IMR-90 (cell line): ENCODE data around the gene IMPG1. TPM values are rescaled to one million over a fixed set of nuclear protein-coding genes. Genes with fewer than 3 reads are reported as not detected.

ENCODE experiments used
- ATAC-seq: fragments of 200-7000 bp; cut with Tn5 transposase; 2 replicates; pipeline ENCODE4 v1.9.1; 2020; ENCODE audit warnings: low read depth, mild to moderate bottlenecking, moderate library complexity
- BruUV-seq: library from RNA; stranded (reverse); fragments of 400-500 nt; replicated peaks from 2 replicates; lab custom pipeline; 2021; lab: Mats Ljungman, UMichigan
- CTCF ChIA-PET: fragments of 300-600 bp; formaldehyde crosslinking; extraction: SDS; loops from one replicate; lab custom pipeline; 2021; ENCODE audit warnings: antibody characterized with exemption; lab: Yijun Ruan, JAX
- POLR2A ChIA-PET: fragments of 300-600 bp; sonication (Branson Sonifier 250); formaldehyde crosslinking; loops from one replicate; lab custom pipeline; 2022; ENCODE audit warnings: antibody characterized with exemption; ENCODE audit not compliant: unreplicated experiment; lab: Charles Lee
- DNase-seq: peaks from one replicate; pipeline ENCODE4 v3.0.0; 2013
- H2AFZ ChIP-seq: replicated peaks from 2 replicates; pipeline ENCODE3; 2013; ENCODE audit warnings: low read length, mild to moderate bottlenecking; ENCODE audit not compliant: poor library complexity
- H2AK5ac ChIP-seq: 2 replicates; pipeline ENCODE4 v1.6.1; 2013; ENCODE audit warnings: low read depth, low read length, inconsistent platforms
- H2AK9ac ChIP-seq: replicated peaks from 2 replicates; pipeline ENCODE3; 2013; ENCODE audit warnings: mild to moderate bottlenecking, low read depth, low read length, moderate library complexity; ENCODE audit not compliant: poor library complexity
- H2BK120ac ChIP-seq: 2 replicates; pipeline ENCODE4 v1.6.1; 2013; ENCODE audit warnings: low read depth, low read length, inconsistent platforms
- H2BK15ac ChIP-seq: 3 replicates; pipeline ENCODE4 v1.6.1; 2013; ENCODE audit warnings: low read depth, low read length, inconsistent platforms
- H2BK20ac ChIP-seq: 2 replicates; pipeline ENCODE4 v1.6.1; 2013; ENCODE audit warnings: low read depth, mild to moderate bottlenecking, inconsistent platforms, low read length, moderate library complexity
- H2BK5ac ChIP-seq: 2 replicates; pipeline ENCODE4 v1.6.1; 2013; ENCODE audit warnings: mild to moderate bottlenecking, low read depth, low read length, inconsistent platforms; ENCODE audit not compliant: poor library complexity, severe bottlenecking
- H3K14ac ChIP-seq: replicated peaks from 2 replicates; pipeline ENCODE4 v1.6.1; 2013; ENCODE audit warnings: low read depth, low read length, inconsistent platforms
- H3K18ac ChIP-seq: 2 replicates; pipeline ENCODE4 v1.6.1; 2013; ENCODE audit warnings: low read depth, low read length, control low read depth
- H3K23ac ChIP-seq: 2 replicates; pipeline ENCODE4 v1.6.1; 2013; ENCODE audit warnings: low read depth, low read length, inconsistent platforms
- H3K27ac ChIP-seq: 2 replicates; pipeline ENCODE4 v1.5.1; 2013; ENCODE audit warnings: mild to moderate bottlenecking, control low read depth, low read length; ENCODE audit not compliant: insufficient read depth
- H3K27me3 ChIP-seq: 2 replicates; pipeline ENCODE4 v1.6.1; 2013; ENCODE audit warnings: low read length; ENCODE audit not compliant: control insufficient read depth, insufficient read depth
- H3K36me3 ChIP-seq: 2 replicates; pipeline ENCODE4 v1.6.1; 2013; ENCODE audit warnings: low read length, mixed read lengths; ENCODE audit not compliant: control insufficient read depth, insufficient read depth
- H3K4ac ChIP-seq: 2 replicates; pipeline ENCODE4 v1.6.1; 2013; ENCODE audit warnings: low read depth, low read length, inconsistent platforms
- H3K4me1 ChIP-seq: 2 replicates; pipeline ENCODE4 v1.6.1; 2013; ENCODE audit warnings: low read length, mixed read lengths; ENCODE audit not compliant: control insufficient read depth, insufficient read depth
- H3K4me2 ChIP-seq: 2 replicates; pipeline ENCODE4 v1.6.1; 2013; ENCODE audit warnings: low read depth, mild to moderate bottlenecking, control low read depth, low read length, moderate library complexity
- H3K4me3 ChIP-seq: 2 replicates; pipeline ENCODE4 v1.5.1; 2013; ENCODE audit warnings: low read depth, mild to moderate bottlenecking, control low read depth, low read length, moderate library complexity; ENCODE audit not compliant: insufficient read depth
- H3K56ac ChIP-seq: 2 replicates; pipeline ENCODE4 v1.6.1; 2013; ENCODE audit warnings: low read length, inconsistent platforms; ENCODE audit not compliant: insufficient read depth; ENCODE audit errors: extremely low read depth
- H3K79me1 ChIP-seq, 2 experiments: 2 replicates each; pipeline ENCODE4 v1.6.1; 2013; ENCODE audit warnings: low read length in 2 of 2, inconsistent platforms in 1 of 2, low read depth in 1 of 2
- H3K9ac ChIP-seq: 2 replicates; pipeline ENCODE4 v1.6.1; 2013; ENCODE audit warnings: low read depth, low read length, control low read depth
- H3K9me1 ChIP-seq: 2 replicates; pipeline ENCODE4 v1.6.1; 2013; ENCODE audit warnings: low read length, inconsistent platforms; ENCODE audit not compliant: insufficient read depth
- H3K9me3 ChIP-seq: 2 replicates; pipeline ENCODE4 v1.6.1; 2013; ENCODE audit warnings: low read length; ENCODE audit not compliant: control insufficient read depth, insufficient read depth
- H4K20me1 ChIP-seq: 2 replicates; pipeline ENCODE4 v1.6.1; 2013; ENCODE audit warnings: low read length, inconsistent platforms; ENCODE audit not compliant: insufficient read depth
- H4K5ac ChIP-seq: 2 replicates; pipeline ENCODE4 v1.6.1; 2013; ENCODE audit warnings: mild to moderate bottlenecking, low read depth, low read length, control low read depth
- H4K8ac ChIP-seq, 2 experiments: 2 replicates each; pipeline ENCODE4 v1.6.1; 2013; ENCODE audit warnings: low read depth in 2 of 2, low read length in 2 of 2, control low read depth in 1 of 2, inconsistent platforms in 1 of 2
- H4K91ac ChIP-seq: 2 replicates; pipeline ENCODE4 v1.6.1; 2013; ENCODE audit warnings: low read depth, low read length, inconsistent platforms; ENCODE audit not compliant: insufficient read depth
- BHLHE40 ChIP-seq: fragments of 150-350 bp; IDR thresholded peaks from 2 replicates; pipeline ENCODE4 v1.6.1; 2016; ENCODE audit warnings: mild to moderate bottlenecking, low read depth, low read length
- CEBPB ChIP-seq: IDR thresholded peaks from 2 replicates; pipeline ENCODE4 v1.6.1; 2012; ENCODE audit warnings: low read depth, low read length, improper control_type of control experiment
- CHD1 ChIP-seq: IDR thresholded peaks from 2 replicates; pipeline ENCODE4 v1.6.1; 2012; ENCODE audit warnings: low read depth, low read length, improper control_type of control experiment
- CTCF ChIP-seq: conservative IDR thresholded peaks from 2 replicates; pipeline ENCODE4 v1.5.1; 2012; ENCODE audit warnings: mild to moderate bottlenecking, low read depth, low read length, improper control_type of control experiment
- ELK1 ChIP-seq: fragments of 150-350 bp; IDR thresholded peaks from 2 replicates; pipeline ENCODE4 v1.6.1; 2016; ENCODE audit warnings: low read depth, mild to moderate bottlenecking, low read length, moderate library complexity, borderline replicate concordance
- FOS ChIP-seq: fragments of 150-350 bp; IDR thresholded peaks from 2 replicates; pipeline ENCODE4 v1.6.1; 2016; ENCODE audit warnings: low read depth, low read length
- MAZ ChIP-seq: IDR thresholded peaks from 2 replicates; pipeline ENCODE4 v1.6.1; 2012; ENCODE audit warnings: low read depth, mild to moderate bottlenecking, low read length, improper control_type of control experiment, moderate library complexity, borderline replicate concordance
- MXI1 ChIP-seq: IDR thresholded peaks from 2 replicates; pipeline ENCODE4 v1.6.1; 2012; ENCODE audit warnings: low read depth, mild to moderate bottlenecking, low read length, moderate library complexity, borderline replicate concordance
- RAD21 ChIP-seq: IDR thresholded peaks from 2 replicates; pipeline ENCODE4 v1.6.1; 2012; ENCODE audit warnings: low read length, improper control_type of control experiment
- RFX5 ChIP-seq: IDR thresholded peaks from 2 replicates; pipeline ENCODE4 v1.8.0; 2012; ENCODE audit warnings: low read depth, mild to moderate bottlenecking, low read length, moderate library complexity
- SMC3 ChIP-seq: fragments of 150-350 bp; IDR thresholded peaks from 2 replicates; pipeline ENCODE4 v1.6.1; 2016; ENCODE audit warnings: low read depth, mild to moderate bottlenecking, antibody characterized with exemption, low read length, moderate library complexity
- WGBS, 2 experiments: methylation state at CpG; one replicate each; pipeline versions ENCODE4 v1.1.5 to v1.1.7; 2013; ENCODE audit warnings: missing lambda C conversion rate in 2 of 2; ENCODE audit not compliant: insufficient read length in 1 of 2; ENCODE audit errors: extremely low coverage in 2 of 2; 5-methylcytosine and 5-hydroxymethylcytosine counted together
- dilution Hi-C: fragments of 300-500 bp; cut with HindIII; formaldehyde crosslinking; loops from one replicate; pipeline ENCODE4 v1.14.3; 2018; ENCODE audit warnings: low sequenced_read_pairs; ENCODE audit not compliant: unreplicated experiment
- in situ Hi-C: fragments of 300-500 bp; cut with MboI; formaldehyde crosslinking; loops from 3 replicates; pipeline ENCODE4 v1.14.3; 2019; ENCODE audit warnings: low sequenced_read_pairs, inconsistent platforms, mixed read lengths
- intact Hi-C: fragments of 100-400 bp; cut with micrococcal nuclease; formaldehyde crosslinking; loops from 2 replicates; pipeline ENCODE4 v1.10.0; 2022
- polyA plus RNA-seq, 3 experiments: library from polyadenylated mRNA; depleted of rRNA; stranded (reverse); fragments of >200 nt; gene quantifications; 2 replicates each; pipeline ENCODE4 v1.2.3, GENCODE V29; 2012; ENCODE audit warnings: low replicate concordance in 1 of 3
- total RNA-seq: library from RNA; depleted of rRNA; stranded (reverse); fragments of >200 nt; gene quantifications from 2 replicates; pipeline ENCODE4 v1.2.3, GENCODE V29; 2012

The IMPG1 gene
- total and polyA plus RNA-seq, 2 of the 4 experiments (the other 2 are of a cell fraction): not detected

- no peaks in the 10 kb centered on the region for H4K20me1 ChIP-seq
- H3K27me3 ChIP-seq: peaks cover 9% of the 10 kb centered on the region; the same call in 1 of the 2 replicates
- no peak overlapping the region for H2AK9ac ChIP-seq
- ChIA-PET POLR2A (no interaction called here), CTCF (interaction anchor here (0.6 to 0.8 kb wide), 3 partner anchors 39 to 1532 kb away, joined by 3 to 4 read pairs (median 3); no protein-coding TSS in a partner anchor)
- no peaks in the 10 kb centered on the region for H3K9me1 ChIP-seq
- H4K91ac ChIP-seq: no peak overlapping the region
- no peak overlapping the region for H3K18ac ChIP-seq
- no peak overlapping the region for H2BK20ac ChIP-seq
- no peak overlapping the region for H3K14ac ChIP-seq
- H2AK5ac ChIP-seq: no peak overlapping the region
- no peak overlapping the region for H3K9ac ChIP-seq
- dilution Hi-C loops (no loop called here), in situ Hi-C loops (loop anchor here (10.0 kb wide), 1 partner anchor 1533 kb away; the partner anchor contains the start of gene HTR1B), intact Hi-C loops (no loop called here)
- no peak overlapping the region for H2BK5ac ChIP-seq
- no peak for ATAC-seq
- no peak overlapping the region for H4K5ac ChIP-seq
- no peak overlapping the region for H3K4me2 ChIP-seq
- 50% methylated on average over 1 of the region's 5 CpGs; no CpG with 5 or more reads in 1 of the 2 experiments for WGBS, 2 experiments
- no TSS peak for BruUV-seq
- H2BK120ac ChIP-seq: no peak overlapping the region
- H3K9me3 ChIP-seq: no peaks in the 10 kb centered on the region
- H3K4ac ChIP-seq: no peak overlapping the region
- H3K4me1 ChIP-seq: peaks cover 2% of the 10 kb centered on the region
- TF ChIP-seq FOS (no peak), BHLHE40 (no peak), RFX5 (no peak), CTCF (peak; percentile 39), ELK1 (no peak), RAD21 (peak; percentile 41), SMC3 (0 out of 2 replicates have a peak, but pooled peaks have one; percentile 13), CHD1 (no peak), MAZ (no peak), CEBPB (no peak), MXI1 (no peak)
- no peak overlapping the region for H2BK15ac ChIP-seq
- no peaks in the 10 kb centered on the region for H3K36me3 ChIP-seq
- no peaks in the 10 kb centered on the region for H3K79me1 ChIP-seq
- no peak overlapping the region for H3K4me3 ChIP-seq
- H2AFZ ChIP-seq: no peak overlapping the region
- no peak overlapping the region for H3K23ac ChIP-seq
- H3K27ac ChIP-seq: no peak overlapping the region
- peak; percentile 4 for DNase-seq
- H3K56ac ChIP-seq: no peak overlapping the region
- H4K8ac ChIP-seq: no peak overlapping the region
These were observed 140.4 kb downstream of the IMPG1 start for GRCh38 chr6:75932067-75932466.
